B cell (primary cell): ENCODE data around the gene NR5A2.

ENCODE experiments used
- CTCF ChIP-seq: fragments of 200-600 bp; IDR thresholded peaks from one replicate; pipeline ENCODE4 v1.8.0; 2022; ENCODE audit warnings: antibody characterized with exemption, mild to moderate bottlenecking
- EZH2 ChIP-seq: IDR thresholded peaks from 2 replicates; pipeline ENCODE4 v1.6.1; 2012; ENCODE audit warnings: borderline replicate concordance, low read depth, mild to moderate bottlenecking, moderate library complexity, low read length; ENCODE audit not compliant: insufficient read depth, poor library complexity, severe bottlenecking

- TF ChIP-seq CTCF, result no peak
- TF ChIP-seq EZH2, result no peak
Observed at GRCh38 chr1:200221614-200222282, 194.2 kb downstream of the NR5A2 start.
